ENCODE data around the gene FXYD1.

Gene FXYD1

DNA sequence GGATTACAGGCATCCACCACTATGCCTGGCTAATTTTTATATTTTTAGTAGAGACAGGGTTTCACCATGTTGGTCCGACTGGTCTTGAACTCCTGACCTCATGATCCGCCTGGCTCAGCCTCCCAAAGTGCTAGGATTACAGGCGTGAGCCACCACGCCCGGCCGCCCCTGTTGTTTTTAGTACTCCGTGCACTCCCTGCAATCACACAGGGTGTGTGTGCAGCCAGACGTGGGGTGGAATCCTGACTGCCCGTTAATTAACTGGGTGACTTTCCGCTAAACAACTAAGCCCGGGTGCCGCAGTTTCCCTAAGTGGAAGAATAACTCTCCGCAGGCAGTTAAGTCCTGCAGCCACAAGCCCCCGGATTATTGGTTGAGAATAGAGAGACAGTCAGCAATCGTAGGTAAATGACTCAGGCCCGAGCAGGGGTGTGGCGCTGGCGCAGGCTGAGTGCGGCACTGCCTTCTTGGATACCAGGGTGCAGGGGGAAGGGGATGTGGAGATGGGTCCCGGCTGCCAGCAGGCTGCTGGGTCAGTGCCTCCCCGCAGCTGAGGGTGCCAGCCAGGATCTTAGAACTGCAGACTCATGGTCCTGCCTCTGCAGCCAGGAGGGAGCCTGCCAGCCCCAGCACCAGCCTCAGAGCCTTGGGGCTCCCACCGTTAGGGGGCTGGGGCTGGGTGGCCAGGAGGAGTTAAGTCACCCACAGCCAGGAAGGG, 29.1 kb upstream of the FXYD1 start:
- TF ChIP-seq CTCF (IDR thresholded peaks at IDR 0.05): no peak
- no peaks in the 10 kb centered on the region for H3K36me3 ChIP-seq
- no peak overlapping the region for H3K4me3 ChIP-seq (ENCODE audit: low read depth in 1 of 2, low read length in 1 of 2)
- H3K4me1 ChIP-seq (ENCODE audit: control insufficient read depth in 1 of 2, insufficient read depth in 1 of 2, low read depth in 1 of 2, low read length in 1 of 2): no peaks in the 10 kb centered on the region
- H3K27me3 ChIP-seq: peaks cover 14% of the 10 kb centered on the region
- no peaks in the 10 kb centered on the region for H3K9me3 ChIP-seq
- no peak overlapping the region for H3K27ac ChIP-seq

DNA sequence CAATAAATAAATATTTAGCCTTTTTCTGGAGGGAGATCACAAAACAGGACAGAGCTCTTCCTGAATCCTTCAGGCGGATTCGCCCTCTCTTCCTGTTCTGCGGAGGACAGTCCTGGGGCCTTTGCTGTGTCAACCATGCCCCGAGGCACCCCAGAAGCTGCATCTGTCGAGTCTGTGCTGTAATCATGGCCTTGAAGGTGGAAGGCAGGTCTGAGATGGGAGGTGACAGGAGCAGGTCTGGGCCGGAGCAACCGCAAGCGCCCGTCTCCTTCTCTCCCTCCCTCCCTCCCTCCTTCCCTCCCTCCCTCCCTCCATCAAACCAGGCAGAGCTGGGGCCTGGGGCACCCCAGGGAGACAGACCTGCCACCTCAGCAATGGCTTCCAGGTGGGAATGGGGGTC, 27.6 kb upstream of the FXYD1 start:
- Histone ChIP-seq H3K27ac (no peak overlapping the region), H3K4me1 (ENCODE audit: control insufficient read depth in 1 of 2, insufficient read depth in 1 of 2, low read depth in 1 of 2, low read length in 1 of 2) (no peaks in the 10 kb centered on the region), H3K9me3 (no peaks in the 10 kb centered on the region), H3K27me3 (peaks cover 28% of the 10 kb centered on the region), H3K36me3 (no peaks in the 10 kb centered on the region), H3K4me3 (ENCODE audit: low read depth in 1 of 2, low read length in 1 of 2) (no peak overlapping the region)
- TF ChIP-seq CTCF (IDR thresholded peaks at IDR 0.05): no peak

DNA sequence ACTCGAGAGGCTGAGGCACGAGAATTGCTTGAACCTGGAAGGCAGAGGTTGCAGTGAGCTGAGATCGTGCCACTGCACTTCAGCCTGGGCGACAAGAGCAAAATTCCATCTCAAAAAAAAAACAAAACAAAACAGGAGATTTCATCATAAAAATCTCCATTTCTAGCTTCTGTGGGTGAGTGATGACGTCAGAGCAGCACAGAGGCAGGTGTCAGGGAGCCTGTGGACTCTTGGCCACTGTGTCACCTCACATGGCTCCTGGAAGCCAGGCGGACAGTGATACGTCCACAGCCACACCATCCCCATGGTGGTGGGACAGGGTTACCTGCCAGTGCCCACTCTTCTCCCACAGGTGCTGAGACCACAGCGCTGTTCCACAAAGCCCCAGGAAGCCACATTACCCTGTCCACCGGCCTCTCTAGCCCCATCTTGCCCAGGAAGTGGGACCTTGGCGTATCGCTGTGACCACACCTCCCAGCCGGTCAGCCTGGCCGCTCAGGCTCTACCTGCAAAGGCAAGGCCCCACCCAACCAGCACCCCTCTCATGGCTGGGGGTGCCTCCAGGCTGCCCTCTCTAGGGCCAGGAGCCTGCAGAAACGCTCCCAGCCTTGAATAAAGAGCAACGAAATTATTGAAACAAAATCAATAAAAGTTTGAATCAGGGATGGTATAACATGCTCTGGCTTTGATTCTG, 25.5 kb upstream of the FXYD1 start:
- no peaks in the 10 kb centered on the region for H3K9me3 ChIP-seq
- H3K27ac ChIP-seq: no peak overlapping the region
- H3K4me1 ChIP-seq (ENCODE audit: control insufficient read depth in 1 of 2, insufficient read depth in 1 of 2, low read depth in 1 of 2, low read length in 1 of 2): no peaks in the 10 kb centered on the region
- H3K4me3 ChIP-seq (ENCODE audit: low read depth in 1 of 2, low read length in 1 of 2): no peak overlapping the region
- no peaks in the 10 kb centered on the region for H3K36me3 ChIP-seq
- H3K27me3 ChIP-seq: peaks cover 48% of the 10 kb centered on the region
- TF ChIP-seq CTCF (IDR thresholded peaks at IDR 0.05): no peak

DNA sequence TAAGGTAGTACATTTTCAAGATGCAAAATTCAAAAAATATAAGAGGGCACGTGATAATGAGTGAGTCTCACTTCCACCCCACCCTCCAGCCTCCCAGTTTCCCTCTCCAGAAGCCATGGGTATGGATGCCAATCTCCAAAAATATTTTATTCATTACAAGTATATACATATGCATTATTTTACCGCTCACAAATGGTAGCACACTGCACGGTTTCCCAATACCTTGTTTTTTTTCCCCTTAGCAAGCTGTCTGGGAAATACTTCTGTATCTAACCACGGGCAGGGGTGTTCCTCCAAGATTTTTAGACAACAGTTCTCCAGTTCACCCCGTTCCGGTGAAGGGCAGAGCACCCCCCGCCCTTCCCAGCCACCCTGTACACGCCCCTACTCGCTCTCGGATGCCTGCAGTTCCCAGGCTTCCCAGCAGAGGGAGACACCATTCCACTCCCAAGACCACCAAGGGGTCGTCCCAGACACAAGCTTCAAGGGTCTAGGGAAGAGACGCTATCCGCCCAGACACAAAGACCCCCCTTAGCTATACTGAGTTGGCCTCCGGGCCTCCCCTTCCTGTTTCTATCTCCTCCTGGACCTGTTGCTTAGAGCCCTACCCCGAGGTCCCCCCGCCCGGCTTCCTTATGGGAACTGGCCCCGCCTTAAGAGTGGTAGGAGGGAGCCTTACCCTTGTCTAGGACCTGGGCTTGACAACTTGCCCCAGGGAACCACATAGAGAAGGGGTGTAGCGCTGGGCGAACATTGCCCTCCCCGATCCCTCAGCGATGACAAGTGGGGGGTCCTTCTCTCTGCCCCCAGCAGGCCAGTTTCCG, 24.1 kb upstream of the FXYD1 start:
- Histone ChIP-seq H3K27me3 (peaks cover 57% of the 10 kb centered on the region), H3K9me3 (no peaks in the 10 kb centered on the region), H3K36me3 (no peaks in the 10 kb centered on the region), H3K27ac (no peak overlapping the region), H3K4me1 (ENCODE audit: control insufficient read depth in 1 of 2, insufficient read depth in 1 of 2, low read depth in 1 of 2, low read length in 1 of 2) (no peaks in the 10 kb centered on the region), H3K4me3 (ENCODE audit: low read depth in 1 of 2, low read length in 1 of 2) (no peak overlapping the region)
- TF ChIP-seq CTCF (IDR thresholded peaks at IDR 0.05): peak; percentile 79

DNA sequence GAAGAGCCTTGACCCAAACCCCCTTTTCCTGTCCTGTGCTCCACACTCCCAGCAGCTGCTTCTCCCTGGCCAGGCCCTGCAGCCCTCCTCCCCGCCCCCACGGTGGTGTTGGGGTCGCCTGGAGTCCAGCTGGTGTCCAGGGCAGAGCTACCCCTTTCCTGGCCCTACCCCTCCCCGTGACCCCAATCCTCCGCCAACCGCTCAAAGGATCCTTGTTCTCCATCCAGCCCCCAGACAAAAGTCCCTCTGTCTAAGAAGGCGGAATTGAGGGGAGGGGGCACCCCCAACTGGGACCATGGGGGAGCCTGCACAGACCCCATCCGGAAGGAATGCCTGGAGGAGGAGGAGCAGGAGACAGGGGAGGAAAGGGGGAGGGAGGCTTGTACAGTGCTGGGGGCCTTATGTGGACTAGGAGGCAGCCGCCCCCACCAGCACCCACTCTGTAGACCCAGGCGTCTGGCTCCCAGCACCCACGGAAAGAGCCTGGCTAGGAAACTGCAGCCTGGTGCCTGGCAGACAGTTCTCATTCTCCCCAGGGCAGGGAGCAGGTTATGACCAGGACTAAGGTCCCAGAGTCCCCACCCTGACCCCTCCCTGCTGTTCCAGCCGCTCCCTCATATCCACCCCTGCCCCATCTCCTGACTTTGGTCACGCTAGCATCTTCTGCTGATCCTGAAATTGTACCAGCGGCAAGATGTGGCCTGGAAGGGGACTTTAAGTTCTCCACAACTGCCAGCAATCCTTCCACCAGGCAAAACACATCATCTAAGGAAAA, 23.3 kb upstream of the FXYD1 start, which contains the start of gene FXYD3:
TSS of gene FXYD3 (plus strand) at position 647 of the 775 bp plus-strand sequence. CDS start 3,554 bp downstream, outside the sequence.
- H3K4me3 ChIP-seq (ENCODE audit: low read depth in 1 of 2, low read length in 1 of 2): no peak within 1 kb of the TSS
- H3K4me1 ChIP-seq (ENCODE audit: control insufficient read depth in 1 of 2, insufficient read depth in 1 of 2, low read depth in 1 of 2, low read length in 1 of 2): no peaks in the 10 kb centered on the region
- H3K27me3 ChIP-seq: peaks cover 55% of the 10 kb centered on the region
- H3K36me3 ChIP-seq: no peaks in the 10 kb centered on the region
- no peak within 1 kb of the TSS for H3K27ac ChIP-seq
- H3K9me3 ChIP-seq: no peaks in the 10 kb centered on the region
- TF ChIP-seq CTCF (IDR thresholded peaks at IDR 0.05): no peak
